ENCODE results near the gene TNIP2. TPM values are rescaled to one million over a fixed set of nuclear protein-coding genes. Genes with fewer than 3 reads are reported as not detected.

TNIP2 gene
- total and polyA plus RNA-seq, 2 donors (not counting 3 experiments of a cell fraction or from before 2014, with no cell fraction given), result 37.7 to 52.1 TPM

GRCh38 chr4:2804449-2804972 is 48.4 kb upstream of the TNIP2 start:
- Histone ChIP-seq H3K9me1 (replicated peaks; ENCODE audit: control insufficient read depth, extremely low read depth, insufficient read depth, low read length) (no peaks in the 10 kb centered on the region), H3K79me2 (ENCODE audit: control insufficient read depth, insufficient read depth, low read length) (peaks cover 28% of the 10 kb centered on the region), H3K4me2 (ENCODE audit: insufficient read depth, low read length) (no peak overlapping the region), H4K20me1 (replicated peaks; ENCODE audit: control insufficient read depth, extremely low read depth, insufficient read depth, low read length) (no peaks in the 10 kb centered on the region), H3K4me1 (ENCODE audit: control insufficient read depth, extremely low read depth, insufficient read depth, low read length) (peaks cover 38% of the 10 kb centered on the region), H3K27ac (ENCODE audit: insufficient read depth, low read depth, low read length) (no peak overlapping the region), H3K36me3 (ENCODE audit: control insufficient read depth in 2 of 2, extremely low read depth in 1 of 2, insufficient read depth in 2 of 2, low read length in 2 of 2) (no peaks in the 10 kb centered on the region), H3K4me3 (replicated peaks in 1 of 3; ENCODE audit: insufficient read depth in 1 of 3, low read depth in 1 of 3, low read length in 3 of 3) (no peak overlapping the region), H3K27me3 (ENCODE audit: control insufficient read depth in 2 of 2, insufficient read depth in 2 of 2, low read length in 2 of 2) (no peaks in the 10 kb centered on the region), H2AFZ (ENCODE audit: low read depth, low read length) (no peak overlapping the region), H3K9ac (replicated peaks; ENCODE audit: extremely low read depth, insufficient read depth, low read length) (no peak overlapping the region), H3K9me3 (replicated peaks; ENCODE audit: control insufficient read depth, insufficient read depth, low read length) (no peaks in the 10 kb centered on the region)
- FAIRE-seq (no peak), DNase-seq (ENCODE audit: low read depth, low spot score) (no peak)
- ChIA-PET POLR2A (no interaction called here), CTCF (interaction anchor here (1.2 kb wide), 1 partner anchor 41 kb away, joined by 4 read pairs; no protein-coding TSS in a partner anchor)
- dilution Hi-C loops (cut with MboI; ENCODE audit: extremely low pct_ligation_motif_present, low sequenced_read_pairs) (no loop called here), intact Hi-C loops (cut with micrococcal nuclease) (no loop called here)
- TF ChIP-seq POLR2AphosphoS5 (IDR thresholded peaks at IDR 0.05; ENCODE audit: insufficient read depth, low read depth, low read length) (no peak), MAX (IDR thresholded peaks at IDR 0.05; ENCODE audit: insufficient read depth, insufficient read length) (no peak), MYC (IDR thresholded peaks at IDR 0.05; ENCODE audit: low read depth, low read length) (no peak), POLR2A (IDR thresholded peaks at IDR 0.05; ENCODE audit: low read depth, low read length) (no peak), FOS (IDR thresholded peaks at IDR 0.05; ENCODE audit: borderline replicate concordance, insufficient read depth, low read length) (no peak), GATA2 (IDR thresholded peaks at IDR 0.05; ENCODE audit: insufficient read depth, insufficient read length, low read depth, low read length) (no peak), CTCF (IDR thresholded peaks at IDR 0.05; ENCODE audit: extremely low read depth in 1 of 2, insufficient read depth in 1 of 2, low read depth in 1 of 2, low read length in 2 of 2) (no peak), EZH2 (IDR thresholded peaks at IDR 0.05; ENCODE audit: borderline replicate concordance, low read depth, low read length, severe bottlenecking) (no peak), JUN (IDR thresholded peaks at IDR 0.05; ENCODE audit: borderline replicate concordance, insufficient read depth, insufficient read length, low read depth) (no peak)
- BruUV-seq (replicated peaks), result no TSS peak

Data from endothelial cell of umbilical vein (primary cell).